GM19397 (cell line): ENCODE data around the gene NEGR1.

Experiments used
- ATAC-seq: cut with Tn5 transposase; IDR thresholded peaks from one replicate; pipeline ENCODE4 v1.9.1; 2021; ENCODE audit warnings: mild to moderate bottlenecking, moderate library complexity; ENCODE audit not compliant: unreplicated experiment

NEGR1 gene

DNA sequence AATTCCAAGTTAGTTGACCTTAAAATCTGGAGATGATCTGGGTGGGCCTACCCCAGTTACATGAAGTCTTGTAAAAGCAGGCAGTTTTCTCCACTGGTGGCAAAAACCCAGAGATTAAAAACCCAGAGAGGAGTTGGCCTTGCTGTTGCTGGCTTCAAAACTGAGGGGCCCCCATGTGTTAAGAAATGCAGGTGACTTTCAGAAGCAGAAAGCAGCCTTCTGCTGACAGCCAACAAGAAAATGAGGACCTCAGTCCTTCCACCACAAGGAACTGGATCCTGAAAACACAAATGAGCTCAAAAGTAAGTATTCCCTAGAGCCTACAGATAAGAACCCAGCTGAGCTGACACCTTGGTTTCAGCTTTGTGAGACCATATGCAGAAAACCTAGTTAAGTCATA lies 857.8 kb downstream of the NEGR1 start:
- ATAC-seq = no peak

DNA sequence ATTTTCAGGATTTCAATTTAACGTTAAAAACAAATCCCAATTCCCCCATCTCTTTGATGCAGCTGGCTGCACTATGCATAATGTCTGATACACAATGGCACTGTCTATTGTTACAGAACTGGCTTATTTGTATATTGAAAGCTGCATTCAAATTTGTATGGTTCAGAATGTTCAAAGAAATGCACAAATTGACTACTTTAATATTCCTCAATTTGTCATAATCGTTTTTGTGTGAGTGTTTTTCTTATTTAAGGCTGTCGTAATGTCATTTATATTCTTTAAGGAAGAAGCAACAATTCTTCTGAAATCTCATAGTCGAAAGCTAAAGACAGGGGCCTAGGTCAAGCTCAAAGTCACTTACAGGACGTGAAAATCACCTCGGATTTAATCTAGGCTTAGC lies 860.1 kb downstream of the NEGR1 start:
- ATAC-seq = no peak

DNA sequence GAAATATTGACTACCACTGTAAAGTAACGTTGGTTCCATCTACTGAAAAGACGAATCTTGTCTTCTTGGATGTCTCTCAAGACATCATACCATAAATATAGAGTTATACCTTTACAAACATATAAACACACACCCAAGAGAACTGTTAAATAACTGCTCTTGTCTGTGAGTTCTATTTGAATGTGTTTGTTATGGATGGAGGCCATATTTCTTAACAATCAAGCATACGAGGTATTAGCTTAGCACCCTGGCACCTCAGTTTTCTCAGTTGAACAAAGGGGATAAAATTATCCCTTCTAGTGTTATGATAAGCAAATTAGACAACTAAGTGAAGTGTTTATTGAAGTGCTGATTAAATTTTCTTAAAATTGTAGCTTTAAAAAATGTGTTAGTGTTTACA lies 864.9 kb downstream of the NEGR1 start:
- no peak for ATAC-seq

DNA sequence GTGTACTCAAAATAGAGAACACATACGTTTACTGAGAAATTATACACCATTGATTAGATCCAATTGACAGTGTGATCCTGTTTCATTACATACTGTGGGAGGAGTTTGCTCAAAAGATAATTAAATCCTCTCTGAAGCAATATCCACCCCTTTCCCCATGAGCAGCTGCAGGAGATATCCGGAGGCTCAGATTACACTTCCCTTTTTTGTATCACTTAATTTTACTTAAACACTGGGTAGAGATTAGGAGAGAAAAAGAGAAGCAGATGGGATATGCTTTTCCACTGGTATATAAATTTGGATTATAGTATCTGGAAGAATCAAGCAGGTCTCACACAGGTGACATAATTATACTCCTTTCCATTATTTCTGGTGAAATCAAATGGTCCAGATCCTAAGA lies 868.2 kb downstream of the NEGR1 start:
- no peak for ATAC-seq

DNA sequence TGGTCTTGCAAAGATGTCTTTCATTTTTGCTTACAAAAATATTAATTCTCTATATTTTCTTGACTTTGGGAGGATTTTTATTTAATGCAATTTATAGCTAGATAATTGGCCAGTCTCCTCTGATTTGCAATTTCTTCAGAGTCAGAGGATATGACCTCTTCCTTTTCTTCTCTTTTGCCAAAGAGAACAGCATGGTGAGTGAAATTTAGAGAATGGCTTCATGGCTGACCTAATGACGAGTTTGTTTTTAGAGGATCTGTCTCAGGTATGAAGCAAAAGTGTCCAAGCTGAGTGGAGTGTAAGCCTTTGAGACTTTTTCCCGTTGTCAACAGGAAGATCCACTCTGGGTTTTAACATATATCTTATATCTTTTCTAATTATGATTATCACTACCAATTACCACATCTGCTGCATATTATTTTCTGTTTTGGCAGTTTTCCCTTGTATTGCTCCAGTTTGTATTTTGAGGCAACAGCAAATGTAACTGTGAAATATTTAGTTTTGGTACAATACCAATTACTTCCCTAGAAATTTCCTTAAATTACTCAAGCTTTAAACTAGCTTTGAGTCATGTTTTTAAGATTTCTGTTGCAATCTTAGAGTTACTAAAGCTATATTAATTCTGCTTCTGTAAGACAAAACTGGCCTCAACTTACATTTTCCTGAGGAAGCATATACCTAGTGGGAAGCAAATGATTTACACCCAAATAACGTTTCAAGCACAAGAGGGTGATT lies 868.7 kb downstream of the NEGR1 start:
- no peak for ATAC-seq

DNA sequence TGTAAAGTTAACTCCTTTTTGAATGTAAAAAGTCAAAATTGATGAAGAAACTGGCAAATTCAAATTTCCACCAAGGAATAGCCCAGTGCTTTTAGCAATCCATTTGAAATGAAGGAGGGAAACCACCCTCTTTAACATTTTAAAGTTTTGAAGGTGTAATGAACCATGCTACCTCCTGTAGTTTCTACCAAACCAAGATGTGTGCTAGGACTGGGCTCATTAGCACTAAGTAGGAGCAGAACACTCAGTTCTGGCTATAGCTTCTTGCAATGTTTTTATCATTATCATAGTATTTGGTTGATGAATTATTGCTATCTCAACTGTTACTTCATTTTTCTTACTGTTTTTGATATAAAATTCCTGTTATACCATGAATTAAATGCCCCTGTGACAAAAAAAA lies 882.3 kb downstream of the NEGR1 start:
- no peak for ATAC-seq

DNA sequence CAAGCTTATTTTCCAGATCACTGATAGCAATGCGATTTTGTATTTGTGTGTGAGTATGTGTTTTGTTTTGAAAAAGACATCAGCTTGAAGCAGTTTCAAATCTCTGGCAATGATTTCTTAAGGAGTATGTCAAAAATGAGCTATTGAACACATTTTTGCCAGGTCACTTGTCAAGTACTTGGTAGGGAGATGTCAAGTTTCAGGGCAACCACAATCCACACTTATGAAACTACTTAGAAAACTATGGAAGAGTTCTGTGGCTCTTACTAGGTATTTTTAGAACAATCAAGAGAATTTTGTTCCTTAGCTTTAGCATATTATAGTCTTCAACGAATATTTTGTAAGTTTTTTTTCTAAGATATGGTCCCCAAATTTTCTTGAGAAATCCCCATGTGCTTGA lies 882.7 kb downstream of the NEGR1 start:
- no peak for ATAC-seq

DNA sequence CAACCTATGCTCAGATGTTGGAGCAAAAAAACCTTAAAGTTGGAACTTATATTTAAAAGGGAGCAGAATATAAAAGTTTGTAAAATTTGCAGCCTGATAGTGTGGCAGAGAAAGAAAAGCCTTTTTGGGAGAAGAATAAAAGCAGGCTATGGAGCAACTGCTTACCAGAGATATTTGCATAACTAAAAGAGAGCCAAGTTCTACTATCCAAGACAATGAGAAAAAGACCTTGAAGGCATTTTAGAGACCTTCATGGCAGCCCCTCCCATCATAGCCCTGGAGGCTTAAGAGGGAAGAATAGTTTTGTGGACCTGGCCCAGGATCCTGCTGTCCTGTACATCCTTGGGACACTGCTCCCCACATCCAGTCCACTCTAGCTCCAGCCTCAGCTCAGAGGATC lies 889.0 kb downstream of the NEGR1 start:
- no peak for ATAC-seq

DNA sequence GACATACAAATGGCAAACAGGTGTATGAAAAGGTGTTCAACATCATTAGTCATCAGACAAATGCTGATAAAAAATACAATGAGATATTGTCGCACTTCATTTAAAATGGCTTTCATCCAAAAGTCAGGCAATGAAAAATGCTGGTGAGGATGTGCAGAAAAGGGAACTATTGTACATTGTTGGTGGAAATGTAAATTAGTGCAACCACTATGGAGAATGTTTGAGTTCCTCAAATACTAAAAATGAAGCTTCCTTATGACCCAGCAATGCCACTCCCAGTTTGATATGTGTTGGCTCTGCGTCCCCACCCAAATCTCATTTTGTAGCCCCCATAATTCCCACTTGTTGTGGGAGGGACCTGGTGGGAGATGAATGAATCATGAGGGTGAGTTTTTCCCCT lies 891.8 kb downstream of the NEGR1 start:
- no peak for ATAC-seq

DNA sequence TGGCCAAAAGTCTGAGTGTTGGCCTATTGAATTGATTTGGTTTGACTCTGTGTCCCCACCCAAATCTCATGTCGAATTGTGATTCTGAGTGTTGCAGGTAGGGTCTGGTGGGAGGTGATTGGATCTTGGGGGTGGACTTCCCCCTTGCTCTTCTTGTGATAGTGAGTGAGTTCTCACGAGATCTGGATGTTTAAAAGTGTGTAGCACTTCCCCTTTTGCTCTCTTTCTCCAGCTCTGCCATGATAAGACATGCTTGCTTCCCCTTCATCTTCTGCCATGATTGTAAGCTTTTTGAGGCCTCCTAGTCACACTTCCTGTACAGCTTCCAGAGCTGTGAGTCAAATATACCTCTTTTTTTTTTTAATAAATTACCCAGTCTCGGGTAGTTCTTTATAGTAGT lies 904.5 kb downstream of the NEGR1 start:
- no peak for ATAC-seq

DNA sequence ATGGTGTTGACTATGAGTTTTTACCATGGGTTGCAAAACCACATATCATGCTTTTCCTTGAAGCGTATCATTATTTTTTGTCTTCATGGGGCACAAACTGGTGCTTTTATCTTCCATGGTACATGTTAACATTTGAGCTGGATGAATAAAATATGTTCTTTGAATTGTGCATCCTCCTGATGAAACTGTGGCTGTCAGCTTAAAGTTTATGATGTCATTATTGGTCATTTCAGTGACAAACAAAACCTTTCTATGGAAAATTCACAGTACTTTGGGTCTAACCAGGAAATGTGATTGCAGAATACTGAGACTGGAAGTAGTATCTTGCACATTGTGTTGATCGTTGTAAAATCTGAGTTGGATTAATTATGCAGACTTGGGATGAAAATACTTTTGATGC lies 909.8 kb downstream of the NEGR1 start:
- ATAC-seq = no peak

DNA sequence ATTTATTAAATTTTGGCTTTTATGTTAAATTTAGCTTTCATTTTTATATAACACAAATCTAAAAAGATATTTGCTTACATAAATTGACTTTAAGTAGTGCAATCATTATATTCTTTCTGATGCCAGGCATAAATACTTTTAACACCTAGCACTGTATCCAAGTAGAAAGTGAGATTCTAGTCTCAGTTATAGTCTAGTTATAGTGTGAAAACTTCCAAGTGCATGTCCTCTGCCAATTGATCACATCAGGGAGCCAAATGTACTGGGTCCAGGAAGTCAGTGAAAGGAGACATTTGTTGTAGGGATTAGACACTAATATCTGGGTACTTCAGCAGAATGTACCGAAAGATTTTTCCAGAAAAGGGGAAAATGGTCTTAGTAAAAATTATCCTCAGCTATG lies 910.8 kb downstream of the NEGR1 start:
- no peak for ATAC-seq

DNA sequence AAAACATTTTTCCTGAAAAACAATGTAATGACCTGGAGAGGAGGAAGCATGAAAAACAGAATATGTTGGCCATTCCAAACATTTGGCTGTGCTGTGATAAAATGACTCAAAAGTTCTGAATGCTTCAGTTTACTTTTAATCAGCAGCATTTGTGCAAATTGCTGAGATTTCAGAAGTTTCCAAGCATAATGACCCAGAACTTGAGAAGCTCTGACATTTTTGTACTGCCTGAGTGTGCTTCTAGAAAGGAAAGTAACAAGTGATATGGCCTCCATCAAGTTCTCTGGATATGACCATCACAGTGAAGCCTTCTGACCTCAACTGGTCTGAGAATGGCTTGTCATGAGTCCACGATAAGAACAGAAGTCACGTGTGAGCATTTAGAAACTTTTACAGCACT lies 918.1 kb downstream of the NEGR1 start:
- ATAC-seq = no peak

DNA sequence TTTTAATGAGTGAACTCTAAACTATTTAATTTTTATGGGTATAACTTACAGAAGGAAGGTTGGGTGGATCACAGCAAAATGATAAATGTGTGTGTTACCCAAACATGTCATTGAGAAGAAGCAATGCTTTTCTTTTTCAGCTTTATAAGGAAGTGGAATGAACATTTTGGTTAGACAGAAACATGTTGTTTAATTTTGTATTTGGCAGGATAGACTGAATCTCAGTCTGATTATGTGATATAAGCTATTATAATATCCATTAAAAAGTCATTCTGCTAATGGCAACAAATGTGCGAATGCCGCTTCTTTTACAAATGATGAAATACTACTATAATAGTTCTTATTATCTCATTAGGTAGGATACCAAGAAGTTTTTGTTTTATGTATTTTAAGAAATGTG lies 919.6 kb downstream of the NEGR1 start:
- ATAC-seq = no peak

DNA sequence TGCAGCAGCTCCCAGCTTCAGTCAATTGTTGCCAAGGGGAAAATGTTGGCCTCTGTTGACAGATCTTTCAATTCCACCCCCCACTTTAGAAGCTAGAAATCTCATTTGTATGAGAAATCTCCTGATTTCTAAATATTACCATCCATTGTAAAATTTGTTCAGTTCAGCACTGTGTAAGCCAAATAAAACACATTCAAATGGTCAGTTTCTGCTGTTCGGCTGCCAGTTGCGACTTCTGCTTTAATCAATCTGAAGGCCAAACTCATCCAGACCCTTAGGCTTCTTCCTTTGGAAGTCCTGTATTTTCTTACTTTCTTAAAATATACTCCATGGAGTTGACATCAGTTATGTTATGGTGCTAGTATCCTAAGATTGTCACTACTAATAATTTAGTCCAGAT lies 920.3 kb downstream of the NEGR1 start:
- ATAC-seq = no peak

DNA sequence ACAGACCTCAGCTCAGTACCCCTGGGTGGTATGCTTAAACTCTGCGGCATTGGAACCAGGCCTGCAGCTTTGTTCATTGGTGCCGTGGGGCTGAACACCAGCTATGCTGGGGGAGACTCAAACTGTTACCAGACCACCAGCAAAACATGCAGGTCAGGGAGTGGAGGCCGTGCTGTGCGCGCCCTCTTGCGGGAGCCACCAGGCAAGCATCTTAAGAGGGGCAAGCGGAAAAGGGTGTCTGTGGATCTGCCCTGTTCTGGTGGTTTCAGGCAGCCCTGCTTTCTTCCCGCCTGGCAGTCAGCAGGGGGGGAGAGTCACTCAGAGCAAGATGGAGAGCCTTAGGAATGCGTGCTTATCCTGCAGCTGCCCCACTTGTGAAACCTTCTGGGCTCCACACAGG lies 924.6 kb downstream of the NEGR1 start:
- no peak for ATAC-seq

DNA sequence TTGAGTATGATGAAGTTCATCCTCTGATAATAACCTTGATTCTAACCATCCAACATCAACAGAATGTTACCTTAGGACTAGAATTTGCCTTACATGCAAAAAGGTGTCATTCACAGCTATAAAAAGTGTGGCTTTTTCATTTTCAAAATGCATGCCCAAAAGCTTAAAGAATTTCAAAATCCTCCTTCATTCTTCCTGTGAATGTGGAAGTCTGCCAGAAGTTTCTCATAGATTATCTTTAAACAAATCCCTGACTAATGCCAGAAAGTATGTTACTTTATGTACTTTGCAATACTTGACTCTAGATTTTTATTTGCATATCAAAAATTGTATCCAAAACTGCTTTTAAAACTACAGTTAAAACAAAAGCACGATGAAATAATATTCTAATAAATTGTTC lies 930.9 kb downstream of the NEGR1 start:
- no peak for ATAC-seq

DNA sequence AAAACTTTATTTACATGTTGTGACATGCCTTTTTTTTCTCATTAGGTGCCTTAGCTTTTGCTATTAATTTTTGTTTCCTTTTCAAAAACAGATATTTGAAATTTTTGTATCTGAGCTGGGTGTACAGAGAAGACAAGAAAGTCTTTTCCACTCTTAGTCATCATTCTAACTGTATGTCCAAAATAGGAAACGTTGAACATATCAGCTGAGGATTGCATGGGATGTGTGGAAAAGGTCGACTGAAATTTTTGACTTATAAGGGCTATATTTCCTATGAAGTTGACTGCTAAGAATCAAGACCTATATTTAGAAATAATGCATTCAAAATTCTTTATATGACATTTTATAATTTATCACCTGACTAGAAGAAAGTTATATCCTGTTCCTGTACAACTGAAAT lies 931.5 kb downstream of the NEGR1 start:
- ATAC-seq = no peak

DNA sequence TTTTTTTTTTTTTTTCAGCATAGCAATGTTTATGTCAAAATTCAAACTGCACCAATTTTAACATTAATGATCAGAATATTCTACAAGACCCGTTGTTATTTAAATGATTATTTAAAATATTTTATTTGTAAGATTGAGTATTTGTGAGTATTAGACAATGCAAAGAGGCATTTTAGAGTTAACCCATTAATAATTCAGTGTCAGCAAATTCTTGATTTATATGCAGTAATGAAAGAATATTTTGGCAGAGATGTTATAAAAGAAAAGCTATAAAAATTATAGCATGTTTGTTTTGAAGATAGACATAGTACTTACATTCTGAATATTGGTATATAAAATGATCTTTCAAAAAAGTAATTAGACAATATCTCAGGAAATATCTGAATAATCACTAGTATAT lies 932.0 kb downstream of the NEGR1 start:
- no peak for ATAC-seq
